Stimulated activated CD8-positive, alpha-beta memory T cell treated with anti-CD3 and anti-CD28 coated beads, Interleukin-12 subunit alpha, Interleukin-12 subunit beta, amount 100 ng/mL, for 4 hours (primary cell): ENCODE results near the gene EP400.

Source experiments
- DNase-seq: peaks from one replicate; pipeline ENCODE4 v3.0.0-alpha.2; 2020; ENCODE audit warnings: low read depth

Gene EP400

DNA sequence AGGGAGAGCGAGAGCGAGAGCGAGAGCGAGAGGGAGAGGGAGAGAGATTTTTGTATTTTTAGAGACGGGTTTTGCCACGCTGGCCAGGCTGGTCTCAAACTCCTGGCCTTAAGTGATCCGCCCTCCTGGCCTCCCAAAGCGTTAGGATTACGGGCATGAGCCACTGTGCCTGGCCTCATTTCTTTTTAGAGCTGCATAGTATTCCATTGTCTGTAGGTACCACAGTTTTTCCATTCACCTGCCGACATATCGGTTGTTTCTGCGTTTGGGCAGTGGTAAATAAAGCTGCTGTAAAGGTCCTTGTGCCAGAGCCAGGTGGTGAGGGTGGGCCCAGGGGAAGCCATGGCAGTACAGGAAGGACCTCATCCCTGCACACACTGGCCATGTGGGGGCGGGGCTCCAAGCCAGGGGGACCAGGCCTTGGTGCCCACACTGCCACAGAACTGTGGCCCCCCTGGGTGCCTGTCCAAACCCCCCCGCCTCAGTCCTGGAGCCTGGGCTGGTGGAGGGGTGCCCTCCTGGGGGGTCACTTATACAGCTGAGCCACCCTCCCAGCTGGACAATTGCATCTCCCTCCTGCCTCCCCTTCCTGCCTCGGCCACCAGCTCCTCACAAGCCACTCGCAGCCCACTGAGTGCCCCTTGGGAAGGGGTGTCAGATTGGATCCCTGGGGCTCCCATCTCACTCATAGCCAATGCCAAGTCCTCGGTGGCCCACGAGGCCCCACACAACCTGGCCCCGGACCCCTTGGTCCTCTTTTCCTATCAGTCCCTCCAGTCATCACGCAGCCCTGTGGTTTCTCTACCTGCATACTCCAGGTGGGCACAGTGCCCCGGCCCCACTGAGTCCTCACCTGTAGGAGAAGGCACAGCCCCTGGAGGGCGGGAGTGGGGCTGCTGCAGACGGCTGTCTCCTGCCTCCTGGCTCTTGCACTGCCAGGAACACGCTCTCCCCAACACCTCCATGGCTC lies 22.3 kb upstream of the EP400 start:
- no peak for DNase-seq

DNA sequence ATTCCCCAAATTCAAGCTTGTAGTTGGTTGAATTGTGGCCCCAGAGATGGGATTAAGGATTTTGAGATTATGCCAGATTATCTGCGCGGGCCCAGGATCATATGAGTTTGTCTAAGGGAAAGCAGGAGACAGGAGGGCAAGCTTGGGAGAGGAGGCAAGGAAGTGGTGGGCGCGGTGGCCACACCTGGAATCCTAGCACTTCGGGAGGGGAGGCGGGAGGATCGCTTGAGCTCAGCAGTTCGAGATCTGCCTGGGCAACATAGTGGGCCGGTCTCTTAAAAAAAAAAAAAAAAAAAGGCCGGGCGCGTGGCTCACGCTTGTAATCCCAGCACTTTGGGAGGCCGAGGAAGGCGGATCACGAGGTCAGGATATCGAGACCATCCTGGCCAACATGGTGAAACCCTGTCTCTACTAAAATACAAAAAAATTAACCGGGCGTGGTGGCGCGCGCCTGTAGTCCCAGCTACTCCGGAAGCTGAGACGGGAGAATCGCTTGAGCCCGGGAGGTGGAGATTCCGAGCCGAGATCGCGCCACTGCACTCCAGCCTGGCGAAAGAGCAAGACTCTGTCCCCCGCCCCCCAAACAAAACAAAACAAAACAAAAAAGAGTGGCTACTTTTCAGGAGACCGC lies 21.5 kb upstream of the EP400 start:
- DNase-seq, result no peak

DNA sequence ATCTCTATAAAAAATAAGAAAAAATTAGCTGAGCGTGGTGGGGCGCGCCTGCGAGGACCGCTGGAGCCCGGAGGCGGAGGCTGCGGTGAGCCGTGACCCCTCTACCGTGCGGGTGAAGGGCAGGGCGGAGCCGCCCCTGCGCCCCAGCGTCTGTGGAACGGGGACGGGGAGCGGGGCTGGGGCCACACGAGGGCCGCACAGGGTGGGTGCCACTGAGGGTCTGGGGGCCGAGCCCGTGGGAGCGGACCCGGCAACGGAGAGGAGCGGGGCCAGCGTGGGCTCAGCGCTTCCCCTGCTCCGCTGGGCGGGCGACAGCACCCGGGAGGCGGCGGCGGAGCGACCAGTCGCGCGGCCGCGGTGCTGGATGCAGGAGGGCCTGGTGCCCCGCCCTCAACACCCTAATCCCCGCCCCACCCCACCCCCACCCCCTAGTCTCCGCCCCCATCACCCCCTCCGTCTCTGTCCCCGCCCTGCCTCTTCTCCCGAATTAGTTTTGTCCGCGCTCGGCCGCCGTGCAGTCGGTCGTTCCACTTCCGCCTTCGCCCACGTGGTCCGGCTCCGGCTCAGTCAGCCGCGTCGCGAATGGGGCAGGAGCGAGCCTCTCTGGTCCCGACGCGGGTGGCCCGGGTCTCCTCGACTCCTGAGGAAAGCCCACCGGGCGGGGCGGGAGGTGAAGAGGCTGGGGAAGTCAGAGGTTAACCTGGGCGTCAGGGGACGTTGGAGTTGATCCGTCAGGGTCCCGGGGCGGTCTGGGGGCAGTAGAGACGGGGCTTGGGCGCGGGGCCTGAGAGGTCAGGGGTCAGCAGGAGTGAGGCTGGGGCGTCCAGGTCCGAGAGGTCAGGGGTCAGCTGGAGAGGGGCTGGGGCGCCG lies 20.8 kb upstream of the EP400 start, which contains the start of gene PUS1:
PUS1 (plus strand) TSS at position 566 of the 870 bp plus-strand sequence. CDS start 447 bp downstream, outside the sequence.
- peak; percentile 90 for DNase-seq

DNA sequence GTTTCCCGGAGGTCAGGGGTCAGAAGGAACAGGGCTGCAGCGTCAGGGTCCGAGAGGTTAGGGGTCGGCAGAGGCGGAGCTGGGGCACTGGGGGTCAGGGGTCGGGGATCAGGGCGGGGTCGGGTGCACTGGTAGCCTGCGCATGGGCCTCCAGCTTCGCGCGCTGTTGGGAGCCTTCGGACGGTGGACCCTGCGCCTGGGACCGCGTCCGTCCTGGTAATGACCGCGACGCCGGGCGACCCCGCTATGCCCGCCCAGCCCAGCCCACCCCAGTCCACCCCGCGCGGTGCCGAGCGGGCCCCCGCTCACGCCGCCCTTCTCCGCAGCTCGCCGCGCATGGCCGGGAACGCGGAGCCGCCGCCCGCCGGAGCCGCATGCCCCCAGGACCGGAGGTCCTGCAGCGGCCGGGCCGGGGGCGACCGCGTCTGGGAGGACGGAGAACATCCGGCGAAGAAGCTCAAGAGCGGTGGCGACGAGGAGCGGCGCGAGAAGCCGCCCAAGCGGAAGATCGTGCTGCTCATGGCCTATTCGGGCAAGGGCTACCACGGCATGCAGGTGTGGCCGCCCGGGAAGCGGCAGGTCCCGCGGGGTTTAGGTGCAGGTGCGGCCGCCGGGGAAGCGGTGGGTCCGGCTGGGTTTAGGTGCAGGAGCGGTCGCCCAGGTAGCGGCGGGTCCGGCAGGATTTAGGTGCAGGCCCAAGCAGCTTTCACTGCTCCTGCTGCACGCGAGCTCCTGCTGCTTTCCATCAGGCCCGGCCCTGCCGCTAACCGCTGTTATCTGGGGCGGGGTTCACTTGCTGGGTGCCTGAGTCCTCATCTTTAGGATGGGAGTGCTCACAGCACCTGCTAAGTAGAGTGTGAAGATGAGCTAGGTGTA lies 19.9 kb upstream of the EP400 start:
- DNase-seq, result no peak

DNA sequence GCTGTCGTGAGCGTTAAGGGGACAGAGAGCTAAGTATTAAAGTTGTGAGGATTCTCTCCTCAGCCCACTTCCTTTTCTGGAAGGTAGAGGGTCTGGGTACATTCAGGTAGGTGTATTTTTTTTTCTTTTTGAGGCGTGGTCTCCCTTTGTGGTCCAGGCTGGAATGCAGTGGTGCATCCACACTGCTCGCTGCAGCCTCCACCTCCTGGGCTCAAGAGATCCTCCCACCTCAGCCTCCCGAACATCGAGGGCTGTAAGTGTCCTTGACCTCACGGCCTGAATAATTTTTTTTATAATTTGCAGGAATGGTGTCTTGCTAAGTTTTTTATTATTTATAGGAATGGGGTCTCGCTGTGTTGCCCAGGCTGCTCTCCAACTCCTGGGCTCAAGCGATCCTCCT lies 19.2 kb upstream of the EP400 start:
- DNase-seq, result no peak

DNA sequence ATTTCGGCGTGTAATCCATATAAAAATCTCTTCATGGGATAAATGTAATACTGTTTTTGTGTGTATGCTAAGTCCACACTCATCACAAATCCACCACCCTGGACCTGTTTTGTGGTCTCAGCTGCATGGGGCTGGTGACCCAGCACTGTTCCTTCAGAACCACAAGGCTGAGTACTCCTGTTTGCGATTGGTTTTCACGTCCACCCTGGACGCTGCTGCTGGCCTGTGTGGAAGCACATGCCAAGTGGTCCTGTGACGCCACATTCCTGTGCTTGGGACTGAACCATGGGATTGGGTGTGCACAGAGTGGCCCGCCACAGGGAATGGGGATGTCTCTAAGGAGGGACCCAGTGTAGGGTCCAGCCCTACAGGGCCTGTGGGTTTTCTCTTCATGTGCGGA lies 16.4 kb upstream of the EP400 start:
- no peak for DNase-seq

DNA sequence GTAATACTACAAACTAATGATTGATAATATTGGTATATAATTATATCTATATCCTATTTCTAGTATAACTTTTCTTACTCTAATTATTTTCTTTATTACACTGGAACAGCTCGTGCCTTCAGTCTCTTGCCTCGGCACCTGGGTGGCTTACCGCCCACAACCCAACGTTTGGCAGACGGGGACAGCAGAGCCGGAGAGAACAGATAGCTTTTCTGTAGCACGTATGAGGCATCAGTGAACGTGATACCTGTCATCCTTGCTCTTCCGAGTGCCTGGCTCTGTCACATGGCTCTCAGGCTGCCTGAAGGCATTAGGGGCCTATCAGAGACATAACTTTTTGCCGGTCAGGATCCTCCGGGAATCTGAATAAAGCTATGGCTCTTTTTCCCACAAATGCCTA lies 15.2 kb upstream of the EP400 start:
- no peak for DNase-seq

DNA sequence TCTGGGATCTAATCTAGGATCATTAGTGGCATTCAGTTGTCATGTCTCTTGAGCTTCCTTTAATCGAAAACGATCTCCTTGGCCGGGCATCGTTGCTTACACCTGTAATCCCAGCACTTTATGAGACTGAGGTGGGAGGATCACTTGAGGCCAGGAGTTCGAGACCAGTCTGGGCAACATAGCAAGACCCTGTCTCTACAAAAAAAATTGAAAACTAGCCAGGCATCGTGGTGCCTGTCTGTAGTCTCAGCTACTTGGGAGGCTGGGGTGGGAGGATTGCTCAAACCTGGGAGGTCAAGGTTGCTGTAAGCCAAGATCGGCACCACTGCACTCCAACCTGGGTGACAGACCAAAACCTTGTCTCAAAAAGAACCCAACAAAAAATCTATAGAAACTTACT lies 11.7 kb upstream of the EP400 start:
- no peak for DNase-seq

DNA sequence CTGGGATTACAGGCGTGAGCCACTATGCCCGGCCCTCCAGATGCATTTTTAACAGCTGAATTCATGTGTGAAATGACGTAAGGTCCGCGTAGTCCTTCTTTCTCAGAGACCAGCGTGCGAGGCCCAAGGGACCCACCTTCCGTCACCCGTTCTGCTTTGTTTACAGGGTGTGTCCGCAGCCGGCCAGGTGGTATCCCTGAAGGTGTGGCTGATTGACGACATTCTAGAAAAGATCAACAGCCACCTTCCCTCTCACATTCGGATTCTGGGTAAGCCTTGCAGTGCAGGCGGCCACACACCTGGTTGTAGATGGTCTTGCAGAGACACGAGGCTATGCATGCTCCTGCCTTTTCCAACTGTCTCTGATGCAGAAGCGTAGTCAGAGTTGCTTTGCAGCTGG lies 10.7 kb upstream of the EP400 start:
- no peak for DNase-seq

DNA sequence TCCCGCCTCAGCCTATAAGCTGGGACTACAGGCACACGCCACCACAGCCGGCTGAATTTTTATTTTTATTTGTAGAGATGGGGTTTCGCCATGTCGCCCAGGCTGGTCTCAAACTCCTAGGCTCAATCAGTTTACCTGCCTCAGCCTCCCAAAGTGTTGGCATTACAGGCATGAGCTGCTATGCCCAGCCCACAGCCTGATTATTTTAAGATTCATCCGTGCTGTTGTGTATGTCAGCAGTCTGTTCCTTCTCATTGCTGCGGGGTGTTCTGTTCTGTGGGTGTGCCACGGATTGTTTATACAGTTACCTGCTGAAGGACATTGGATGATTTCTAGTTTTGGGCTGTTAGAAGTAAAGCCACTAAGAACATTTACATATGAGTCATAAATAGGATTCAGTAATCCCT lies 9.6 kb upstream of the EP400 start:
- no peak for DNase-seq

DNA sequence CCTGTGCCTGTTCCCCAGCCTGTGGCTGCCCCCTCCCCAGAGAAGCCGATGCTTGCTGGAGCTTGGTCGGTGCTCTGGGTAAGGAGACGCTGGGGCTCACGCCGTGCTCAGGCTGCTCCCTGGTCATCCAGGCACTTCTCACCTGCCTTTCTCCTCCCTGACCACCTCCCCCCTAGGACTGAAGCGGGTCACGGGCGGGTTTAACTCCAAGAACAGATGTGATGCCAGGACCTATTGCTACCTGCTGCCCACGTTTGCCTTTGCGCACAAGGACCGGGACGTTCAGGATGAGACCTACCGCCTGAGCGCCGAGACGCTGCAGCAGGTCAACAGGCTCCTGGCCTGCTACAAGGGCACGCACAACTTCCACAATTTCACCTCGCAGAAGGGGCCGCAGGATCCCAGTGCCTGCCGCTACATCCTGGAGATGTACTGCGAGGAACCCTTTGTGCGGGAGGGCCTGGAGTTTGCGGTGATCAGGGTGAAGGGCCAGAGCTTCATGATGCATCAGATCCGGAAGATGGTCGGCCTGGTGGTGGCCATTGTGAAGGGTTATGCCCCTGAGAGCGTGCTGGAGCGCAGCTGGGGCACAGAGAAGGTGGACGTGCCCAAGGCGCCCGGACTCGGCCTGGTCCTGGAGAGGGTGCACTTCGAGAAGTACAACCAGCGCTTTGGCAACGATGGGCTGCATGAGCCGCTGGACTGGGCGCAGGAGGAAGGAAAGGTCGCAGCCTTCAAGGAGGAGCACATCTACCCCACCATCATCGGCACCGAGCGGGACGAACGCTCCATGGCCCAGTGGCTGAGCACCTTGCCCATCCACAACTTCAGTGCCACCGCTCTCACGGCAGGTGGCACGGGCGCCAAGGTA lies 8.4 kb upstream of the EP400 start:
- no peak for DNase-seq

DNA sequence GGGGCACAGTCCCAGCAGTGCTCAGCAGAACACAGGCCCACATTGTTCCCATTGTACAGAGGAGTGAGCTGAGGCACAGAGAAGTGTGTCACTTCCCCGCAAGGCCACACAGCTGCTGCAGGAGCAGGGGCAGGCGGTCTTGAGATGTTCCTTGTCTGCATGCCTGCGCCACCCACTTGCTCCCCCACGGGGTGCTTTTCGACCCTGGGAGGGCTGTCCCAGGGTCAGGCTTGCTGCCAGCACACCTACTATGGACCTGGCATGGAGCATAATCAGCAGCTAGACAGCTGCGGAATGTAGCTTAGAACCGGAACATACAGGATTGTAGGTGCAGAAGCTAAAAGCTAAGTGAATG lies 7.8 kb upstream of the EP400 start:
- no peak for DNase-seq

DNA sequence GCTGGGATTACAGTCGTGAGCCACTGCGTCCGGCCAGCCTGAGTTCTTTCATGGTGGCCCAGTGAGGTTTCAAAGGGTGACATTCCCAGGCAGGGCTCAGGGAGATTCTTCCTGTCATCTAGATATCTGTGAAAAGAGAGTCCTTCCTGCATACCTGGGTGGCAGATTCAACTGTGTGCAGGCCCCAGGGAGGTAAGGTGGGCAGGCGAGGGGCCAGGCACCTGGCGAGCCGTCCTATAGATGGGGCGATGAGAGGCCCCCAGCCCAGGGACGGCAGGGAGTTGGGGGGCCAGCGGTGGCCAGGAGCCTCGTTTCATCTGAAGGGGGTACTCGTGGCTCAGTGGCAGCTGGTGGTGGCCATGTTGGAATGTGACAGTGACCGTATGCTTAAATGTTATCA lies 7.1 kb upstream of the EP400 start:
- no peak for DNase-seq

DNA sequence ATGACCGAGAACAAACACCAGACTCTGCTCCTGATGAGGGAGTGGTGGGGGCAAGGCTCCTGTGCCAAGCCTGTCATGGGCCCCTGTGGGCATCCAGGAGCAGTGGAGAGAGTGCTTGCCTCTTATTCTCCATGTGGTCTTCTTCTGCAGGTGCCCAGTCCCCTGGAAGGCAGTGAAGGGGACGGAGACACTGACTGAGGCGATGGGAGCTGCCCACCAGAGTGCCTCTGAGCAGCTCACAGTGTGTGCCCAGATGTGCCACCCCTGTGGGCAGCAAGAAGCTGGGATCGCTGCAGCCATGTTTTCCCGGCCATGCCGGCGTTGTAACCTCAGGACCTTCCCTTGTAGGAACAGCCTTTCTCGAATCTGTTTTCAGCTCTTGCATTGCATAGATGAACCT lies 6.4 kb upstream of the EP400 start:
- no peak for DNase-seq

DNA sequence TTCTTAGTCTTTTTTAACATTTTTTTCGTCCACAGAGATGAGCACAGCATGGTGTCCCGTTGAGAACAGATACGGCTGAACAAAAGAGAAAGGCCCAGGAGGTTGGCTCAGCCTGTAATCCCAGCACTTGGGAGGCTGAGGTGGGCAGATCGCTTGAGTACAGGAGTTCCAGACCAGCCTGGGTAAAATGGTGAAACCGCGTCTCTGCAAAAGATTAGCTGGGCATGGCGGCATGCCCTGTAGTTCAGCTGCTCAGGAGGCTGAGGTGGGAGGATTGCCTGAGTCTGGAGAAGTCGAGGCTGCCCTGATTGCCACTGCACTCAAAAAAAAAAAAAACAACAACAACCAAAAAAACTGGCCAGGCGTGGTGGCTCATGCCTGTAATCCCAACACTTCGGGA lies 5.9 kb upstream of the EP400 start:
- DNase-seq, result no peak

DNA sequence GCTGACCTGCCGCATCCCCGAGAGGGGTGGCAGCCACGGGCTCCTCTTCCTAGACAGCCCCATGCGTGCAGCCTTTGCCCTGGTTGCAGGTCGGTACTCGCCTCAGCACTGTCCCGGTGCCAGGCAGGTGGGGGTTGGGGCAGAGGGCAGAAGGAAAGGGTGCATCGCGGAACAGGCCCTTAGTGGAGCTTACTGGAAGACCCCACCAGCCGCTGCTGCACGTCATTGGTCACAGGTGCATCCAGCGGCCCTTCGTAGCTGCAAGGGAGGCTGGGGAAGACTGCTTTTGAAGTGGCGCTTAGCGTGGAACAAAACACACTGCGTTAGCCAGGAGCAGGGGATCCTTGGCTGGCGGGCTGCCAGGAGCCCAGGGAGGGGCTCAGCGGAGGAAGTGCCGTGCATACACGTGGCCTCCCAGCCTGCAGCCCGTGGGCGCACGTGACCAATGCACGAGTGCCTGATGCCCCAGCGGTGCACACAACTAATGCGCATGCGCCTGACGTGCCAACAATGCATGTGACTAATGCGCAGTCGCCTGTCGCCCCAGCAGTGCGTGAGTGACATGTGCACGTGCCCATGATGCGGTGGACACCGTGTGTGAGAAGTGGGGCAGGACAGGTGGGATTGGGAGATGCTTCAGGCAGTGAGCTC lies 5.0 kb upstream of the EP400 start:
- no peak for DNase-seq

DNA sequence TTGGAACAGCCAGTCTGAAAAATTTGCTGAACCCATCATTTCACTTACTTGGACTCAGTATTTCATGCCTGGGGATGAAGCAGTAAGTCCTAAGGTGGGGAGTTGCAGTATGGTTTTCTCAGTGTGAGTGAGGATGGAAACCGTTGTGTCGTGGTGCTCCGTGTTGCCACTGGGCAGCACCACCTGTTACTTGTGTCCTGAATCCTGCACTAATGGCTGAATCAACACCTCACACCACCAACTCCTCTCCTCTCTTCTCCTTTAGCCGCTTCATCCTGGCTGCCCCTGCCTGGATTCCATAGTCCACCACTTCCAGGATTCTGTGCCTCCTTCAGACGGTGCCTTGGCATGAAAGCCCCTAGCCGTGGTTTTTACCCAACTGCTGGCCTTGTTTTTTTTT lies 3.0 kb upstream of the EP400 start:
- DNase-seq, result no peak

DNA sequence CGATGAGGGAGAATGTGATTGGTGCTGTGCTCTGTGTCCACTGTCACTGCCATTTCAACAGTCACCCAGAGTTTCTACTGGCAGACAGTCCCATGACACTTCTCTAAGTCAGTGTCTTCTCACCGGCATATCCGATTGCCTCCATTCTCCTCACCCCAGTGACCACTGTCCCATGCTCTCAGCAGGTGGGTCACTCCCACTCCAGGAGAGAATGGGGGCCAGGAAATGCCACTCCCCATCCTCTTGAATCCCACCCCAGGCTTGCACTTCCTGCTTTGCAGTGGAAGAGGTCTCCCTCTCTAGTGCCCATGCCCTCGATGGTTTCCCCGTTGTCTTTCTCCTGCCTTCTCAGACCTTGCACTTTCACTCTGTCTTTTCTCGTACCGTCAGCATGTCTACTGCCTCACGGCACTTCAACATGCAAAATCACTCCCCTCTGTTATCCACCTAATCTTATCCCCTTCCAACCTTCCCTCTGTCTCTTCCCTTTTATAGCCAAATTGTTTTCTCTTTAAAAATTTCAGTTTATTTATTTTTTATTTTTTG lies 2.2 kb upstream of the EP400 start:
- no peak for DNase-seq

DNA sequence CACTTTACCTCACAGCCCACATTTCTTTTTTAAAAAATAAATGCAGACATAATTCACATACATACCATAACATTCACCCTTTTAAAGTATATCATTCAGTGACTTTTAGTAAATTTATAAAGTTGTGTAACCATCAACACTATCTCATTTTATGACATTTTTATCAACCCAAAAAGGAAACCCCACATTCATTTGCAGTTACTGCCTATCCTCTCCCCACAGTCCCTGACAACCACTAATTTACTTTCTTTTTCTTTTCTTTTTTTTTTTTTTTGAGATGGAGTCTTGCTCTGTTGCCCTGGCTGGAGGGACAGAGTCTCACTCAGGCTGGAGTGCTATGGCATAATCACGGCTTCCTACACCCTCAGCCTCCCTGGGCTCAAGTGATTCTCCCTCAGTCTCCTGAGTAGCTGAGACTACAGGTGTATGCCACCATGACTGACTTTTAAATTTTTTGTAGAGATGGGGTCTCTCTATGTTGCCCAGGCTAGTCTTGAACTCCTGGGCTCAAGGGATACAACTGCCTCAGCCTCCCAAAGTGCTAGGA lies 1.5 kb upstream of the EP400 start:
- DNase-seq, result no peak
